SK-N-SH (cell line): ENCODE results near the gene FZD10. TPM values are rescaled to one million over a fixed set of nuclear protein-coding genes. Genes with fewer than 3 reads are reported as not detected.

Source experiments
- CTCF ChIA-PET: fragments of 300-600, 350-600 bp; formaldehyde crosslinking; extraction: SDS; loops from one replicate; lab custom pipeline; 2021; lab: Yijun Ruan, JAX
- POLR2A ChIA-PET: fragments of 350-600 bp; sonication (Branson Sonifier 250); formaldehyde crosslinking; extraction: SDS; loops from one replicate; lab custom pipeline; 2020; ENCODE audit warnings: antibody characterized with exemption, inconsistent platforms; lab: Yijun Ruan, JAX
- DNase-seq: peaks from one replicate; pipeline ENCODE4 v3.0.0; 2012
- H2AFZ ChIP-seq: fragments of 200-600 bp; sonication (generic); 2 replicates; pipeline ENCODE4 v1.8.1; 2016; ENCODE audit warnings: antibody characterized with exemption, mild to moderate bottlenecking, low read depth
- H3F3A ChIP-seq: fragments of 200-600 bp; sonication (generic); replicated peaks from 2 replicates; pipeline ENCODE3; 2016; ENCODE audit warnings: antibody characterized with exemption, mild to moderate bottlenecking; ENCODE audit not compliant: insufficient read depth
- H3K27ac ChIP-seq, 2 experiments: fragments of 200-500 bp in 1 of 2; fragments of 200-600 bp in 1 of 2; sonication (Bioruptor generic) in 1 of 2; sonication (generic), shearing (Covaris generic) in 1 of 2; 2 replicates each; pipeline versions ENCODE4 v1.5.1 to v1.6.1; 2014 to 2016; ENCODE audit warnings: low read depth in 2 of 2, inconsistent platforms in 1 of 2, low read length in 1 of 2, mild to moderate bottlenecking in 1 of 2, mixed read lengths in 1 of 2
- H3K27me3 ChIP-seq: fragments of 200-600 bp; sonication (generic), shearing (Covaris generic); 2 replicates; pipeline ENCODE4 v1.6.1; 2016; ENCODE audit warnings: mixed run types; ENCODE audit not compliant: insufficient read depth
- H3K36me3 ChIP-seq, 2 experiments: fragments of 200-500 bp in 1 of 2; fragments of 200-600 bp in 1 of 2; sonication (Bioruptor generic) in 1 of 2; sonication (generic) in 1 of 2; replicated peaks in 1 of 2; 2 replicates each; pipeline versions ENCODE3 to v1.5.1; 2014 to 2016; ENCODE audit warnings: low read length in 1 of 2, mild to moderate bottlenecking in 1 of 2; ENCODE audit not compliant: insufficient read depth in 2 of 2, control insufficient read depth in 1 of 2
- H3K4me1 ChIP-seq, 2 experiments: fragments of 200-500 bp in 1 of 2; fragments of 200-600 bp in 1 of 2; sonication (Bioruptor generic) in 1 of 2; sonication (generic), shearing (Covaris generic) in 1 of 2; 2 replicates each; pipeline versions ENCODE4 v1.5.1 to v1.6.1; 2014 to 2016; ENCODE audit warnings: low read depth in 1 of 2, low read length in 1 of 2, mixed run types in 1 of 2; ENCODE audit not compliant: insufficient read depth in 2 of 2, control insufficient read depth in 1 of 2
- H3K4me2 ChIP-seq: fragments of 200-600 bp; sonication (generic), shearing (Covaris generic); 2 replicates; pipeline ENCODE4 v1.6.1; 2017; ENCODE audit warnings: mixed run types
- H3K4me3 ChIP-seq, 2 experiments: fragments of 200-500 bp in 1 of 2; fragments of 200-600 bp in 1 of 2; sonication (Bioruptor generic) in 1 of 2; sonication (generic), shearing (Covaris generic) in 1 of 2; 2 replicates each; pipeline versions ENCODE4 v1.5.1 to v1.8.1; 2014 to 2016; ENCODE audit warnings: low read depth in 2 of 2, inconsistent platforms in 1 of 2, low read length in 1 of 2, mild to moderate bottlenecking in 1 of 2, mixed read lengths in 1 of 2, moderate library complexity in 1 of 2
- H3K79me2 ChIP-seq: fragments of 200-600 bp; sonication (generic); 2 replicates; pipeline ENCODE4 v1.8.1; 2017; ENCODE audit warnings: mild to moderate bottlenecking; ENCODE audit not compliant: insufficient read depth
- H3K9ac ChIP-seq: fragments of 200-600 bp; sonication (generic); 2 replicates; pipeline ENCODE4 v1.6.1; 2017; ENCODE audit warnings: mixed run types
- H3K9me2 ChIP-seq: fragments of 200-600 bp; sonication (generic); 2 replicates; pipeline ENCODE4 v1.6.1; 2017; ENCODE audit warnings: mixed run types
- H3K9me3 ChIP-seq: fragments of 200-600 bp; sonication (generic); 2 replicates; pipeline ENCODE4 v1.6.1; 2017; ENCODE audit warnings: mixed run types, mild to moderate bottlenecking, moderate library complexity
- H4K20me1 ChIP-seq: fragments of 200-600 bp; sonication (generic); 2 replicates; pipeline ENCODE4 v1.6.1; 2017; ENCODE audit warnings: mild to moderate bottlenecking, mixed run types; ENCODE audit not compliant: insufficient read depth
- EP300 ChIP-seq, 2 experiments: IDR thresholded peaks; 2 replicates each; pipeline versions ENCODE4 v1.4.0 to v1.6.1; 2012; ENCODE audit warnings: borderline replicate concordance in 1 of 2, low read depth in 1 of 2, low read length in 1 of 2
- EZH2phosphoT487 ChIP-seq: fragments of 200-600 bp; sonication (generic); IDR thresholded peaks from 2 replicates; pipeline ENCODE4 v1.6.1; 2017; ENCODE audit warnings: low read depth, mixed run types, mild to moderate bottlenecking, antibody characterized with exemption, moderate library complexity, borderline replicate concordance
- FOXJ3 ChIP-seq: sonication (generic); formaldehyde crosslinking; IDR thresholded peaks from 2 replicates; pipeline ENCODE4 v1.5.1; 2020; ENCODE audit warnings: mild to moderate bottlenecking, missing genetic modification reagents
- FOXM1 ChIP-seq: IDR thresholded peaks from 2 replicates; pipeline ENCODE4 v1.4.0; 2012; ENCODE audit warnings: low read depth, mild to moderate bottlenecking
- GABPA ChIP-seq: IDR thresholded peaks from 2 replicates; pipeline ENCODE4 v1.4.0; 2012; ENCODE audit warnings: low read depth, mild to moderate bottlenecking
- GATA2 ChIP-seq: sonication (generic); formaldehyde crosslinking; IDR thresholded peaks from 2 replicates; pipeline ENCODE4 v1.5.0; 2020; ENCODE audit warnings: mild to moderate bottlenecking, missing genetic modification reagents
- NFIC ChIP-seq: IDR thresholded peaks from 2 replicates; pipeline ENCODE4 v1.4.0; 2012; ENCODE audit warnings: borderline replicate concordance
- NRF1 ChIP-seq: IDR thresholded peaks from 2 replicates; pipeline ENCODE4 v1.6.1; 2012; ENCODE audit warnings: low read depth, mild to moderate bottlenecking, low read length
- RAD21 ChIP-seq: IDR thresholded peaks from 2 replicates; pipeline ENCODE4 v1.6.1; 2012; ENCODE audit warnings: mild to moderate bottlenecking, low read length
- RXRA ChIP-seq: IDR thresholded peaks from 2 replicates; pipeline ENCODE4 v1.4.0; 2012; ENCODE audit warnings: low read depth, mild to moderate bottlenecking, borderline replicate concordance
- WGBS: methylation state at CpG from one replicate; pipeline ENCODE4 v1.1.6; 2017; ENCODE audit warnings: low lambda C conversion rate; 5-methylcytosine and 5-hydroxymethylcytosine counted together
- polyA plus RNA-seq, 3 experiments: library from polyadenylated mRNA; depleted of rRNA; stranded (reverse); fragments of >200 nt; gene quantifications; 2 replicates each; pipeline ENCODE4 v1.2.3, GENCODE V29; 2012
- TF ChIP-seq, protein P1 (sequence below): IDR thresholded peaks from 2 replicates; pipeline ENCODE4 v1.4.0; 2012; ENCODE audit warnings: low read depth
- TF ChIP-seq, protein P2 (sequence below): IDR thresholded peaks from 2 replicates; pipeline ENCODE4 v1.6.1; 2012; ENCODE audit warnings: mild to moderate bottlenecking, low read depth, low read length, moderate library complexity

Gene FZD10
- polyA plus RNA-seq, 1 of the 3 experiments (the other 2 are of a cell fraction) = not detected

DNA sequence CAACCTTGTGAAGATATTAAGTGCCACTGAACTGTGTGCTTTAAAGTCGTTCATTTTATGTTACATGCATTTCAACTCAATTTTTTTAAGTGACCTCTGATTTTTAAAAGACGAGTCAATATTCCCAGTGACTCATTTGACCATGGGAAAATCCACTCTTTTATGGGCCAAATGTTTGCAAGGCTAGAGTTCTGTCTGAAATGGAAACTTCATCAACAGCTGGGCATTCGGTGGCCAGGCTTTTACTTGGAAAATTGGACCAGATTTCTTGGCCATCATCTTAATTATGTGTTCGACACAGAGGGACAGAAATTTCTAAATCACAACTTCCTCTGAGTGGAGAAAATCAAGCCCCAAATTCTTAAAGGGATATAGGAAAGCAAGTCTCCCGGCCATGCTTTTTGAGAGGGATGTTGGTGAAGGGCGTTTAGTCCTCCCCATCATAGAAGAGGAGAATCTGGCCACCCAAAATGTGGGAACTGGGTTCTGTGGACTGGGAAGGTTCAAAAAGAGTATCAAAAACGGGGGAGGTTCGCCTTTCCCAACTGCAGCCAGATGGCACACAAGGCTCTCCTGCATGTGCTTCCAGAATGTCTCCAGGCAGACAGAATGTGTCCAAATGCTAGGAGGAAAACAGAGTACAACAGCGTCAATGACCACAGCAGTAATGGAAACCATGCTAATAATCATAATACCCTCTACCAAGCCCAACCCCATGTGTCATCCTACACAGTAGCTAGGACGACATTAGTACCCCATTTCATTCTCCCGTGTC is 40.9 kb upstream of the FZD10 start:
- Histone ChIP-seq H3K4me3 (no peak overlapping the region), H4K20me1 (no peaks in the 10 kb centered on the region), H3K36me3 (no peaks in the 10 kb centered on the region), H3K4me1 (no peaks in the 10 kb centered on the region; a peak in 1 of 4 replicates), H3F3A (no peaks in the 10 kb centered on the region), H3K4me2 (no peak overlapping the region), H3K9ac (no peak overlapping the region), H2AFZ (no peak overlapping the region), H3K27me3 (no peaks in the 10 kb centered on the region), H3K9me3 (no peaks in the 10 kb centered on the region), H3K9me2 (no peaks in the 10 kb centered on the region), H3K79me2 (no peaks in the 10 kb centered on the region), H3K27ac (no peak overlapping the region)
- WGBS = 17% methylated on average over 11 of the region's 11 CpGs
- POLR2A ChIA-PET = no interaction called here
- TF ChIP-seq, protein P1, sequence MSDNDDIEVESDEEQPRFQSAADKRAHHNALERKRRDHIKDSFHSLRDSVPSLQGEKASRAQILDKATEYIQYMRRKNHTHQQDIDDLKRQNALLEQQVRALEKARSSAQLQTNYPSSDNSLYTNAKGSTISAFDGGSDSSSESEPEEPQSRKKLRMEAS = no peak
- TF ChIP-seq RAD21 = no peak
- TF ChIP-seq EP300 (IDR thresholded peaks at IDR 0.05; ENCODE audit: borderline replicate concordance in 1 of 2, low read depth in 1 of 2, low read length in 1 of 2) = no peak
- TF ChIP-seq RXRA = no peak
- no peak for TF ChIP-seq EZH2phosphoT487
- TF ChIP-seq, protein P2, sequence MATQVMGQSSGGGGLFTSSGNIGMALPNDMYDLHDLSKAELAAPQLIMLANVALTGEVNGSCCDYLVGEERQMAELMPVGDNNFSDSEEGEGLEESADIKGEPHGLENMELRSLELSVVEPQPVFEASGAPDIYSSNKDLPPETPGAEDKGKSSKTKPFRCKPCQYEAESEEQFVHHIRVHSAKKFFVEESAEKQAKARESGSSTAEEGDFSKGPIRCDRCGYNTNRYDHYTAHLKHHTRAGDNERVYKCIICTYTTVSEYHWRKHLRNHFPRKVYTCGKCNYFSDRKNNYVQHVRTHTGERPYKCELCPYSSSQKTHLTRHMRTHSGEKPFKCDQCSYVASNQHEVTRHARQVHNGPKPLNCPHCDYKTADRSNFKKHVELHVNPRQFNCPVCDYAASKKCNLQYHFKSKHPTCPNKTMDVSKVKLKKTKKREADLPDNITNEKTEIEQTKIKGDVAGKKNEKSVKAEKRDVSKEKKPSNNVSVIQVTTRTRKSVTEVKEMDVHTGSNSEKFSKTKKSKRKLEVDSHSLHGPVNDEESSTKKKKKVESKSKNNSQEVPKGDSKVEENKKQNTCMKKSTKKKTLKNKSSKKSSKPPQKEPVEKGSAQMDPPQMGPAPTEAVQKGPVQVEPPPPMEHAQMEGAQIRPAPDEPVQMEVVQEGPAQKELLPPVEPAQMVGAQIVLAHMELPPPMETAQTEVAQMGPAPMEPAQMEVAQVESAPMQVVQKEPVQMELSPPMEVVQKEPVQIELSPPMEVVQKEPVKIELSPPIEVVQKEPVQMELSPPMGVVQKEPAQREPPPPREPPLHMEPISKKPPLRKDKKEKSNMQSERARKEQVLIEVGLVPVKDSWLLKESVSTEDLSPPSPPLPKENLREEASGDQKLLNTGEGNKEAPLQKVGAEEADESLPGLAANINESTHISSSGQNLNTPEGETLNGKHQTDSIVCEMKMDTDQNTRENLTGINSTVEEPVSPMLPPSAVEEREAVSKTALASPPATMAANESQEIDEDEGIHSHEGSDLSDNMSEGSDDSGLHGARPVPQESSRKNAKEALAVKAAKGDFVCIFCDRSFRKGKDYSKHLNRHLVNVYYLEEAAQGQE = no peak
- no peak for TF ChIP-seq NRF1
- no peak for TF ChIP-seq GABPA
- no peak for DNase-seq
- CTCF ChIA-PET = interaction anchor here (1.2 kb wide), 1 partner anchor 95 kb away, joined by 3 read pairs; no protein-coding TSS in a partner anchor

DNA sequence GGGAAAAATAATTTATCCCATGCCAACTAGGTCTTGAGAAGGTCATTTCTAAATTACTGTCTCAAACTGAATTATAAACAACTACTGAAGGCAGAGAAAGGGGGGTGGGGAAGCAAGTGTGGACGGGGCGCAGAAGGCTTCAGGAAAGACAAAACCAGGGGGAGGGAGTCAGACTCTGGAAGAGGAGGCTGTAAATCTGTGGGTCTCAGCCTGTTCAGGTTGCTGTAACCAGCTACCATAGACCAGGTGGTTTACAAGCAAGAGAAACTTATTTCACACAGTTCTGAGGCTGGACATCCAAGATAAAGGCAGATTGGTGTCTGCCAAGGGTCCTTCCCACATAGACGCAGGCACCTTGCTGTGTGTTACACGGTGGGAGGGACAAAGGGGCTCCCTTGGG is 39.9 kb upstream of the FZD10 start:
- CTCF ChIA-PET = no interaction called here

More for the DNA sequence above, 39.9 kb upstream of the FZD10 start:
- no peak for DNase-seq
- Histone ChIP-seq H3K9me2 (no peaks in the 10 kb centered on the region), H3F3A (no peaks in the 10 kb centered on the region), H2AFZ (no peak overlapping the region), H4K20me1 (no peaks in the 10 kb centered on the region), H3K9ac (no peak overlapping the region), H3K27me3 (no peaks in the 10 kb centered on the region), H3K36me3 (no peaks in the 10 kb centered on the region), H3K79me2 (no peaks in the 10 kb centered on the region), H3K4me1 (no peaks in the 10 kb centered on the region; a peak in 1 of 4 replicates), H3K27ac (no peak overlapping the region), H3K4me3 (no peak overlapping the region), H3K4me2 (no peak overlapping the region), H3K9me3 (no peaks in the 10 kb centered on the region)
- POLR2A ChIA-PET = no interaction called here
- TF ChIP-seq FOXM1 (no peak), GABPA (no peak), FOXJ3 (no peak), EP300 (IDR thresholded peaks at IDR 0.05; ENCODE audit: borderline replicate concordance in 1 of 2, low read depth in 1 of 2, low read length in 1 of 2) (no peak), NFIC (no peak), GATA2 (no peak)
- 39% methylated on average over 4 of the region's 4 CpGs for WGBS
